Measurements from ENCODE around the gene TUBB4B. TPM values are rescaled to one million over a fixed set of nuclear protein-coding genes. Genes with fewer than 3 reads are reported as not detected.

The TUBB4B gene
- total RNA-seq, 4 donors from 2014 or later: 317 to 604 (median 408) TPM

GRCh38 chr9:137251490-137252268 lies 10.6 kb downstream of the TUBB4B start:
- no peak overlapping the region for H3K4me3 ChIP-seq (ENCODE audit: low read depth, poor library complexity, severe bottlenecking)
- TF ChIP-seq, protein P1, sequence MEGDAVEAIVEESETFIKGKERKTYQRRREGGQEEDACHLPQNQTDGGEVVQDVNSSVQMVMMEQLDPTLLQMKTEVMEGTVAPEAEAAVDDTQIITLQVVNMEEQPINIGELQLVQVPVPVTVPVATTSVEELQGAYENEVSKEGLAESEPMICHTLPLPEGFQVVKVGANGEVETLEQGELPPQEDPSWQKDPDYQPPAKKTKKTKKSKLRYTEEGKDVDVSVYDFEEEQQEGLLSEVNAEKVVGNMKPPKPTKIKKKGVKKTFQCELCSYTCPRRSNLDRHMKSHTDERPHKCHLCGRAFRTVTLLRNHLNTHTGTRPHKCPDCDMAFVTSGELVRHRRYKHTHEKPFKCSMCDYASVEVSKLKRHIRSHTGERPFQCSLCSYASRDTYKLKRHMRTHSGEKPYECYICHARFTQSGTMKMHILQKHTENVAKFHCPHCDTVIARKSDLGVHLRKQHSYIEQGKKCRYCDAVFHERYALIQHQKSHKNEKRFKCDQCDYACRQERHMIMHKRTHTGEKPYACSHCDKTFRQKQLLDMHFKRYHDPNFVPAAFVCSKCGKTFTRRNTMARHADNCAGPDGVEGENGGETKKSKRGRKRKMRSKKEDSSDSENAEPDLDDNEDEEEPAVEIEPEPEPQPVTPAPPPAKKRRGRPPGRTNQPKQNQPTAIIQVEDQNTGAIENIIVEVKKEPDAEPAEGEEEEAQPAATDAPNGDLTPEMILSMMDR (IDR thresholded peaks at IDR 0.05): no peak
- no peak for TF ChIP-seq POLR2A (IDR thresholded peaks at IDR 0.05)
- WGBS, 2 donors: 83 to 86% methylated on average over 15 to 20 of the region's 22 CpGs
- no peak for DNase-seq (ENCODE audit: low spot score in 2 of 2)
- intact Hi-C loops (cut with DNase I; ENCODE audit: low total_unique reads): no loop called here

- DNase-seq (ENCODE audit: low spot score in 2 of 2): no peak
- 79 to 91% methylated on average over 31 to 32 of the region's 35 CpGs for WGBS, 2 donors
- H3K4me3 ChIP-seq (ENCODE audit: low read depth, poor library complexity, severe bottlenecking): no peak overlapping the region
- no peak for TF ChIP-seq POLR2A (IDR thresholded peaks at IDR 0.05)
- TF ChIP-seq, protein P1 (IDR thresholded peaks at IDR 0.05): no peak
- intact Hi-C loops (cut with DNase I; ENCODE audit: low total_unique reads): no loop called here
These were observed 11.7 kb downstream of the TUBB4B start for GRCh38 chr9:137252555-137253506.

GRCh38 chr9:137253717-137254623 lies 12.9 kb downstream of the TUBB4B start:
- H3K4me3 ChIP-seq (ENCODE audit: low read depth, poor library complexity, severe bottlenecking): peak overlapping the region; percentile 83
- TF ChIP-seq, protein P1 (IDR thresholded peaks at IDR 0.05): no peak
- no peak for TF ChIP-seq POLR2A (IDR thresholded peaks at IDR 0.05)
- WGBS, 2 donors: 61 to 62% methylated on average over 16 to 17 of the region's 21 CpGs
- DNase-seq (ENCODE audit: low spot score in 2 of 2): no peak
- intact Hi-C loops (cut with DNase I; ENCODE audit: low total_unique reads): no loop called here

DNA sequence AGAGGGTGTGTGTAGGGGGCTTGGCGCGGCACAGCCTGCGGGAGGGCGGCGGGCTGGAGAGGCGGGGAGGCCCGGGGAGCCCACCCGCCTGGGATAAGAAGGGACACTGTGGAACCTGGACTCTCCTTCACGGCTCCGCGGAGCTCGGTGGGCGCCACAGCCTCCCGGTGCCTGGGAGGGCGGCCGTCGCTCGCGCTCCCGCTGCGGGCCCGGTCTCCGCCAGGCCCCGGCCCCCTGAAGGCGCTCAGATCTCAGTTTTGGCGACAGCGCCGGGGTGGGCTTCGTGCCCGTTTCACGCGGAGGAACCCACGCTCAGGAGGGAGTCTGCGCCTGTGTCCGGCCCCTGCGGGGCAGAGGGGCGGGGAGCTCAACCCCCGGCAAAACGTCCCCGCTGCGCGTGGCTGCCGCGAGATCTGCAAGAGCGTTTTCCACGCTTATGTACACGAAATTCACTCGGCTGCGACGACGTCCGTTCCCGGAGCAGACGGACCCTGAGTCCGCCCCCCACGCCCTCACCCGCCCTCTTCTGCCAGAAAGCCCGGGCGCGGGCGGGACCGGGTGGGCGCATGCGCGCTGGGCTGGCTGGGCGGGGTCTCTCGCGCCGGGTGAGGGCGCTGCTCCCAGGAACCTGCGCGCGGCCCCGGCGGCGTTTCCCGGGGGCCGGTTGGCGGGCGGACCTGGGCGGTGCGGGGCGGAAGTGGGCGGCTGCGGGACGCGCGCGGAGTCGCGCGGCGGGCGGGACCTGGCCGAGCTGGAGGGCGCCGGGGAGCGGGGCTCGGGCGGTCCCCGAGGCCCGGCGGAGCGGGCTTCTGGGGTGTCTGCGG lies 13.7 kb downstream of the TUBB4B start, which contains the start of gene NELFB:
NELFB (plus strand) TSS at position 704 of the 824 bp plus-strand sequence.
- DNase-seq (ENCODE audit: low spot score in 2 of 2): peak; percentile 84 to 97
- WGBS, 2 donors: 3 to 6% methylated on average over 24 to 40 of the region's 105 CpGs
- no peak for TF ChIP-seq POLR2A (IDR thresholded peaks at IDR 0.05)
- TF ChIP-seq, protein P1 (IDR thresholded peaks at IDR 0.05): no peak
- intact Hi-C loops (cut with DNase I; ENCODE audit: low total_unique reads): no loop called here
- peak within 1 kb of the TSS; percentile 83 for H3K4me3 ChIP-seq (ENCODE audit: low read depth, poor library complexity, severe bottlenecking)

Data from lower leg skin (tissue), 4 donors.